Spleen (tissue), 7 donors: ENCODE measurements around the gene ERMARD.

Source experiments
- CTCF ChIP-seq, 11 experiments: fragments of 200-600 bp in 7 of 11; fragments of 450-650 bp in 4 of 11; sonication (generic) in 4 of 11; IDR thresholded peaks in 8 of 11; conservative IDR thresholded peaks in 3 of 11; 1 replicate in 7 of 11; 2 replicates in 4 of 11; pipeline versions ENCODE4 v1.4.0 to v1.8.0; 2016 to 2021; ENCODE audit warnings: antibody characterized with exemption in 11 of 11, inconsistent platforms in 4 of 11, mild to moderate bottlenecking in 1 of 11
- POLR2A ChIP-seq, 3 donors: fragments of 450-650 bp; IDR thresholded peaks; one replicate each; pipeline ENCODE4 v1.5.1; 2017; ENCODE audit warnings: antibody characterized with exemption in 3 of 3, mild to moderate bottlenecking in 1 of 3
- donor health status: DM: no; HTN: no; CAD: no; lungs with moderate emphysema.
- donor health status: DM: no; HTN: no; CAD: no.
- donor health status: DM: no; HTN: no; CAD: no.

- TF ChIP-seq CTCF (IDR thresholded peaks at IDR 0.05 in 8 of 11, conservative IDR thresholded peaks at IDR 0.05 in 3 of 11) (no peak), POLR2A (IDR thresholded peaks at IDR 0.05) (no peak)
These were observed 37.2 kb upstream of the ERMARD start for GRCh38 chr6:169714178-169714577.
